DMS53 treated with DMSO at 0.1 percent for 48 hours (cell line): ENCODE data around the gene LIMD2.

Source experiments
- DNase-seq: peaks from one replicate; lab custom pipeline; 2025; ENCODE audit not compliant: unreplicated experiment; lab: John Stamatoyannopoulos, UW

The LIMD2 gene

DNA sequence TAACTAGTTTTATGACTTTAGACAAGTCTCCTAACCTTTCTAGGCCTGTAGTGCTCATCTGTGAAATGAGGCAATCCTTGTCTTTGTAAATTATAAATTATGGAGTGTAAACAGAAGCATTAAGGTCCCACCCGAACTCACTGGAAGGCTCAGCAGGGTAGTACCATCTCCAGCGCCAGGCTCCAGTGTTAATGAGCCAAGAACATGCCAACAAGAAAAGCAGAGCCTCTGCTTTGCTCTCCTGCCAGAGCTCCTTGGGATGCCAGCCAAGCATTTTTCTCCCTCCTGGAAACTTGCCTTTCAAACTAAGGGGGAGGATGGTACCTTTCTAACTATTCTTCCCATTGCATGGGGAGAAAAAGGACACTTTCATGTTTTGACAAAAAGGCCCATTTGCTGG is 14.9 kb downstream of the LIMD2 start:
- no peak for DNase-seq

DNA sequence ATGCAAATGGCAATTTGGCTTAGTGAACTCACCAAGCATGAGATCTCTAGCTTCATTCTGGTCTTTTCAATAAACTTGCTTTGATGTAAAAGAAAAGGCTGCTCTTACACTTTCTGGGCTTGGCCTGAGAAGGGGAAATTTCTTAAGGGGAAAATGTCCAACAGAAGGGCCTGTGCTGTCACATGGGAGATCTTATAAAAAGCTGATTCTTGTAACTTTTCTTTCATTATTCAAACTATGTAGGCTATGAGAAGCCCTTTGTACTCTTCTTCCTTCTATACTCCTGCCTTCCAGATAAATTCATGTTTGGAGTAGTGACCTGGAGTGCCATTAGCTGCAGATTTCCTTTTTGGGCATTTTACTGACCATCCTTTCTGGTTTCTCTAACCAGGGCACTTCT is 16.9 kb downstream of the LIMD2 start:
- no peak for DNase-seq

DNA sequence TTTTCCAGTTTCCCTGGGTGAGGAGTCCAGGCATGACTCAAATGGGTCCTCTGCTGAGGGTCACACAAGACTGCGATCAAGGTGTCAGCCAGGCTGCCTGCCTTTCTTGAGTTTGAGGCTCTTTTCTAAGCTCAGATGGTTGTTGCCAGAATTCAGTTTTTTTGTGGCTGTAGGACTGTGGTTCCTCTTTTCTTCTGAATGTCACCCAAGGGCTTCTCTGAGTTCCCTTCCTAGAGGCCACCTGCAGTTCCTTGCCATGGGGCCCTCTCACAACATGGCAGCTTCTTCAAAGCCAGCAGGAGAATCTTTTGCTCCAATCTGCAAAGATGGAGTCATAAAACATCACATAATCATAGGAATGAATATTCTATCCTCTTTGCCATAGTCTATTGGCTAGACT is 17.5 kb downstream of the LIMD2 start:
- DNase-seq, result no peak

DNA sequence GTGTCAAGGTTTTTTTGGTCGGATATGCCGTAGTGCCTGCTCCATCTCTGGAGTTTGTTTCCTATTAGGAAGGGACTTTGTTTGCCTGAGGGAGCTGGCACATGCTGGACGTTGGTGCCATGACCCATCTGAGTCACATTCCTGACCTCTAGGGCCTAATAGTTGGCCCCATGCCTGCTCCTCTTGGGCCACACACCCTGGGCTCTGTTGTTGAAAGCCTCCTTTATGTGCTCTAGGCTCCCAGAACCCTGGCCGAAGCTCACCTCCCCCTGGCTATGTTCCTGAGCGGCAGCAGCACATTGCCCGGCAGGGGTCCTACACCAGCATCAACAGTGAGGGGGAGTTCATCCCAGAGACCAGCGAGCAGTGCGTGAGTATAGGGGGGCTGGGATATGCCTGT is 18.4 kb downstream of the LIMD2 start:
- no peak for DNase-seq

DNA sequence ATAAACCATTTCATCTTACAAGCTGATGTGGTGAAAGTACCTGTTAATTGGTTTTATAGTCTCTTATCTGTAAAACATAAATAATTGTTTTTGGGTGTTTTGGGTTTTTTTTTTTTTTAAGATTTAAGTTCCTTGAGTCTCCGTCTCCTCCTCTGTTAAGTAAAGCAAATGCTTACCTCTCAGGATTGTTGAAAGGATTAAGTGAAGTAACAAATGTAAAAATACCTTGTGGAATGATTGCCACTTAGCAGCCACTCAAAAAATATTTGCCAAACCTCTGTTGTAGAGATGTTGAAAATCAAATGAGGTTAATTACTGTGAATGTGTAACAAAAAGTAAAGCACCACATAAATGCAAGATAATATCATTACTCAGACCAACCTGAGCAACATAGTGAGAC is 19.2 kb downstream of the LIMD2 start:
- no peak for DNase-seq

DNA sequence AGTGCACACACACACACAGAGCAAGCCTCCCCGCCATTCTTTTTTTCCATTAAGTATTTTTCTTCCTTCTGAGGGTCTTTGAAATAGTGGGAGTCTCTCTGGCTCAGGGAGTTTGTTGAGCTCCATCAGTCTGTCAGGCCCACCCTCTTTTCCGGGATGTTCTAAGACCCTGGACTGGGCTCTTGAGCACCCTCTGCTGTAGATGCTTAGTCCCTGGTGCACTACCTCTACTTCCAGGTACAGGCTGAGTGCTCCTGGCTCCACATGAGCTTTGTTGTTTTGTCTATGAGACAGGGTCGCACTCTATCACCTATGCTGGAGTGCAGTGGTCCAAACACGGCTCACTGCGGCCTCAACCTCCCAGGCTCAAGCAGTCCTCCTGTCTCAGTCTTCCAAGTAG is 20.7 kb downstream of the LIMD2 start:
- no peak for DNase-seq

DNA sequence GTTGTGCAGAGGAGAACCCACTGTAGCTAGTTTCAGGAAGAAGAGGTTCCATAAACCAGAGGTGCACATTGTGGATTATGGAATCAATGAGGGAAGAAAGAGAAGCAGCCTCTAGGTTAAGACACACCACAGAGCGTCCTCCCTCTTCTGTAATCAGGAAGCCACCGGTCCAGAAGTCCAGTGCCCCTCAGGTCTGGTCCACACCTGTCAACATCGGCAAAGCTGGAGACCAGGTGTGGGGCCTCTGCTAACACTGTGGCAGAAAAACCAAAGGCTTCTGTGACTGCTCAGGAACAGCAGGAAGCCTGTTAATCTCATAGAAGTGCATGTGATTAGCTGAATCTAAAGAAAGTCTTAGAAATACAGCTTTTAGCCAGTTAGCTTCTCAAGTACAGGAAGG is 23.3 kb downstream of the LIMD2 start:
- no peak for DNase-seq

DNA sequence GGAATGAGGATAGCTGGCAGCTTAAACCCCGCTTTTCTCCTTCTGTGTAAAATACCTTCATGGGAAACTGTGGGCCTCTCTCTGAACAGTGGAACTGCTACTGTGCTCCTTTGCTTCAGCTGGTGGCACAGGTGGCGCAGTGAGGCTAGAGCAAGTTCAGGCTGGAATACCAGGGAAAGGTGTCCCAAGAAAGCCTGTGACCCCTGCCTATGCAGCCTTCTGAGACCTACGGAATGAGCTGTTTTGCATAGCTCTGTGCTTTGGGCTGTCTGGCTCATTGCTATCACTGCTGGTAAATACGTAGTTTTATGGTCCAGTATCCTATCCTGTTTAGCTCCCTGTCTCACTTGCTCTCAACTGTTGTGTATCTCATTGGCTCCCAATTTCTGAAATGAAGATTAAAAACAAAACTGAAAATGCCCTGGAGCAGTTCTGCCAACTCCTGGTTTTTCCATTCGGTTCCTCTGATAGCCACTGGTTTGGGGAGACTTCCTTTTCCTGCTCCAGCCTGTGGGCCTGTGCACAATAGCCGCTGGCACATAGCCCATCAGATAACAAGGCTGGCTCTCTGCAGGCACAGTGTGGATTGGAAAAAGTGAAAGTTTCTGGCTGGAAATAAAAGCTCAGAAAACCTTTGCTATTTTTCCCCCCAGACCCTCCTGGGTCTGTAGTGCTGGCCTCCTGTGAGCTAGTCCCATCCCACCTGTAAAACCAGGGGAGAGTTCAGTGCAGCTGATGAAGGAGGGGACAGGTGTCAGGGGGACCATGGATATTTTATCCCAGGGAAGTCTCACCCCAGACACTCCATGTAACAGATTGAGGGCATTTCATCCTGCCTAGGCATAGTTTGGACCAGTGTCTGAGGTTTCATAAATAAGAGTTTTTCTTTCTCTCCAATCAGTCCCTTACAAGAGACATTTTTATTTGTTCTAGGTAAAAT is 24.0 kb downstream of the LIMD2 start:
- DNase-seq, result no peak

DNA sequence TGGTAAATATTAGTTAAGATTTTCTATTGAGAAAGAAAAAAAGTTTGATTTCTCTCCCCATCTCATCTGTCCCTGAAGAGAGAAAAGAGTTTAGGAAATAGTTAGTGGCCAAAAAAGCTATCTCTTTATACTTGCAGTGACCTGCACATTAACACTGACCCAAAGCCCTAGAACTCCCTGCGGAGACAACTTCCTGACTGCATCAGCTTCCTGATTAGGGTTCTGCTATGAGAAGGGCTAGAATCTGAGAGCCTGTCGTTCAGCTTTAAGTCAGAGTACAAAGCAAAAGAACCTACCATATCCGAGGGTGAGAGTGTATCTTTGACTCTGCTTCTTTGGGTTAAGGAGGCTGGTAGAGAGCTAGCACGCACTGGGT is 24.7 kb downstream of the LIMD2 start:
- no peak for DNase-seq

DNA sequence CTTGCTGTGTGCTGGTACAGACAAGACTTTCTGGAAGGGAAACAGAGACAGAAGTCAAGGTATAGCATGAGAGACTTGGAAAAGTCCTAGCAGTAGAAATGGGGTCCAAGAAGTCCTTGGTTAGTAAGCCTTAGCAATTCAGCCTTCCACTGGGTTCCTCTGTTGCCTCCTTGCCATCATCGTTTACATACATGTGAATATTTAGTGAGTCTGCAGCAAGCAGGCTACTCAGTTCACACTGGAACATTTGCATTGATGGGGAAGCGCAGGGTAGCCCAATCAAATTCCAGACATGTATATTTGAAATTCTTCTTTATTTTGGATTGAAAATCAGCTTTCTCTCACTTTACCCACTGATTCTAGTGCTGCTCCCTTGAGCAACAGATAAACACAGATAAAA is 27.1 kb downstream of the LIMD2 start:
- DNase-seq, result no peak

DNA sequence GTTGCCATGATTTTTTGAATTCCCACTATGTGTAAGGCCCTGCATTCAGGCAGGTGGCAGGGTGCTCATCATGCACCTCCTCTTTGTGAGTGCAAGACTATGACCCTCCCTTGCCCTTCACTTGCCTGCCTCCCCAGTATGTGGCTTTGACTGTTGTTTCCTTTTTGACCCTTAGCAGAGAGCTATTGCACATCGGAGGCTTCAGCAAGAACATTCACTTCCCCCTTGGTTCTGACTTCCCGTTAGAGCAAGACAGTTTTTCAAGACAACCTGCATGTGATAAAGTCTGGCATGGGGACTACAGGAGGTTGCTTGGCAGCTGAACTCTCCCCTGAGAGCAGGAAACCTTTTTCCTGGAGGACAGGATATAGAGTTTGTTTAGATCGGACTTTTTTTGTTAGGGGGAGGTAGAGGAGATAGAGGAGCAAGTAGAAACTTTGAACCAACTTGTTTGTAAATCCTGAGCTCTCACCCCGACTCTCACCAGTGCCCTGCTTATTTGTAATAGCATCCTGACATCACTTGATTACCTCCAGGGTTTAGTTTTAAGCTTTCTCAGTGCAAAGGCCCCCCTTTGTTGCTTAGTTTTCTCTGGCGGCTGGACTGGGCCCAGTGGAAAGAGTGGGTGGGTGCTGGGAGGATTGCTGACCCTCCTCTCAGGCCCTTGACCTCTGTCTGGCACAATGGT is 34.3 kb downstream of the LIMD2 start:
- DNase-seq, result no peak

DNA sequence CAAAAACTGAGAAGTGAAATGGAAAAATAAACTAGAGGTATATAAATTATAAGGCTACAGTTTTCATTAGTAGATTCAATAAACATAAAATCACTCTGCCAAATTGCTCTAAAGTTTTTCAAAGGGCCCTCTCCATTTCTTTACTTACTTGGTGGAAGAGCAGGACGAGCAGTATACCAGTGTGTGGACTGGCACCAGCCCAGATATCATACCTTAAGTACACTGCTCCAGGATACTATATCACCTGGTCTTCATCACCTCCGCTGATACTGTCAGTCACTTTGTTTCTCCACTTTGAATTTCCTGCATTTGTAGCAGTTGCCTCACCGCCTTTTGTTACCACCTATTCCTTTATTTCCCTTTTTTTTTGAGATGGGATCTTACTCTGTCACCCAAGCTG is 40.1 kb downstream of the LIMD2 start:
- DNase-seq, result no peak

DNA sequence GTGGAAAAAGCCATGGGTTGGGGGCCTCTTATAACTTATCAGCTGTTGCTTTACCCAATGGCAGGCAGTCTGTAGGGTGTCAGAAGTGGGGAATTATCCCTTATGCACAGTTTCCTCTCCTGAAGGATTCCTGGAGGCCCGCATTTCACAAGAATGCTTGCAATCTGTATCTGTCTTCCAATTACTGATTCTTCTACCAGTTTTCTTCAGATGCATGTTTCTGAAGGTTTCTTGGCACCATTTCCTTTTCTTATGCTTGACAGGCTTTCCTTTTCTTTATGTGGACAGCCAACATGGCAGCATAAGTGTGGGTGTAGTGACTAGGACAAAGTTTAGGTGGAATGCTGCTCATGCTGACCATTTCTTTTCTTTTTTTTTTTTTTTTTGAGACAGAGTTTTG is 41.6 kb downstream of the LIMD2 start:
- DNase-seq, result no peak

DNA sequence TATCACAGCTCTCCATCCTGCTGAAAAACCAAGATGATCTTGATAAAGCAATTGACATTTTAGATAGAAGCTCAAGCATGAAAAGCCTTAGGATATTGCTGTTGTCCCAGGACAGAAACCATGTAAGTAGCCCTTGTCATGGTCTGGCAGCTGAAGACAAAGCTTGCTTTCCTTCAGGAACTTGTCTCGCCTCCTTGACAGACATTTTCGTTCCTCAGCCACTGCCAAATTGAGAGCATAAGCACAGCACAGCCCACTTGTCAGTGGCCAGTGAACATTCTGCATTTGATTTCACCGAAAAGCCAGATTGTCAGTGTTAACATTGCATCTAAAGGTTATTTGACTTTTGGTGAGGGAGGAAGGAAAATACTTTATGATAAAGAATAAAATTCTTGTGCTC is 42.1 kb downstream of the LIMD2 start:
- DNase-seq, result no peak

DNA sequence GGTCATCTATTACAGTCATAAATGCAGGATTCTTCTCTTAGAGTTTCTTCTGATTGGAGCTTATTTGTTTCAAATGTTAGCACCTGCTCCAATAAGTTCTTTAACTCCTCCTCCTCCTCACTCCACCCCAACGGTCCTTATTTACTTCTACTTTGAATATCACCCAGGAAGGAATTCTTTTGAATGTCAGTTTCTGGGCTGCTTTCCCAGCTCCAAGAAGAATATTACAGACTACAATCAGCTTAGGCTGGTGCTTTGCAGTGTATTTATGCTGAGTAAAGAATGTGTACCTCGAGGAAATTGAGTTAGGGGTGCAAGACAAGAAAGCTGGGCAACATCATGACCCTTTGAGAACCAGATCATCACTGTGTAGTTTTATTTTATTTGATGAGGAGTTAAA is 46.9 kb downstream of the LIMD2 start:
- DNase-seq, result no peak

DNA sequence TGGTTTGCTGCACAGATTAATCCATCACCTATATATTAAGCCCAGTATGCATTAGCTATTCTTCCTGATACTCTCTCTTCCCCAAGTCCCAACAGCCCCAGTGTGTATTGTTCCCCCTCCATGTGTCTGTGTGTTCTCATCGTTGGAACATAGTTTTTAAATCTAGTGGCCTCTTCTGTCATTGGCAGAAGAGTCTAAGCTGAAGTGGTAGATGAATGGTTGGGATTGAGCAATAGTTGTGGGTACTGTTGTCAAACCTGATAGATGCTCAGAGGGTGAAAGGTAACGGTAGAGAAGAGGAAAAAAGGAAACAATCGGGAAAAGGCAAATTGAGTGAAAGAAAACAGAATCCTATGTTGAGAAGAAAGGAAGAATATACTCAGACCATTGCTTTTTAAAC is 47.8 kb downstream of the LIMD2 start:
- DNase-seq, result no peak

DNA sequence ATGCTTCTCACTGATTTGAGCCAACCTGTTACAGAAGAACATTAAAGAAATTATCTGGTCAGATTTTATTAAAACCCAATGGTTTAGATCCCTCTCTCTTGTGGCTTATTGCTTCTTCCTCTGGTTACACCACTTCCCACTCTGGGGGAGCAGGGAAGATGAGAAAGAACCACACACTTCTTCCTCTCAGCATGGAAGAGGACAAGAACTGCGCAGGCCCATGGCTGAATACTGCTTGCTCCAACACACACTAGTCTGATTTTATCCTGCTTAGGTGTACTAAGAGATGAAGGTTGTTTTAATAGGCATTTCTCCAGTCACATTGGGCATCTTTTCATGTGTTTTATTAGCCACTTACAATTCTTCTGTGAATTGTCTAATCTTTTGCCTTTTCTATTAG is 50.1 kb downstream of the LIMD2 start:
- DNase-seq, result no peak

DNA sequence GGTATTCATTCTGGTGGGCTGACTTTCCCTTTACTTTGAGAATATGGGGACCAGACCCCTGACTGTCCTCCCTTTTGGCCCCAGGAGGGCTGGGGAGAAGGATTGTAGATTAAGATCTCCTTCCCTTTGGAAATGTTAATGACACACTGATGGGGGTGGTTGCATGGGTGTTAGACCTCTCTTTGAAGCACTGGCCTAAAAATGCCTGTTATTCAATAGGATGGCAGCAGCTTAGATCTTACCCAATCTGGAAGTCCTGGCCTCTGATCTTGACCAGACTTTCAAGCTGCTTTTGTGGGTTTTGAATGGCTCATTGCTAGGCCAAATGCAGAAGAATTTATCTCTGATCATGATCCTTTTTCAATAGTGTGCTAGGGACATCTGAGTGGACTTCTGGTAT is 52.0 kb downstream of the LIMD2 start:
- no peak for DNase-seq

DNA sequence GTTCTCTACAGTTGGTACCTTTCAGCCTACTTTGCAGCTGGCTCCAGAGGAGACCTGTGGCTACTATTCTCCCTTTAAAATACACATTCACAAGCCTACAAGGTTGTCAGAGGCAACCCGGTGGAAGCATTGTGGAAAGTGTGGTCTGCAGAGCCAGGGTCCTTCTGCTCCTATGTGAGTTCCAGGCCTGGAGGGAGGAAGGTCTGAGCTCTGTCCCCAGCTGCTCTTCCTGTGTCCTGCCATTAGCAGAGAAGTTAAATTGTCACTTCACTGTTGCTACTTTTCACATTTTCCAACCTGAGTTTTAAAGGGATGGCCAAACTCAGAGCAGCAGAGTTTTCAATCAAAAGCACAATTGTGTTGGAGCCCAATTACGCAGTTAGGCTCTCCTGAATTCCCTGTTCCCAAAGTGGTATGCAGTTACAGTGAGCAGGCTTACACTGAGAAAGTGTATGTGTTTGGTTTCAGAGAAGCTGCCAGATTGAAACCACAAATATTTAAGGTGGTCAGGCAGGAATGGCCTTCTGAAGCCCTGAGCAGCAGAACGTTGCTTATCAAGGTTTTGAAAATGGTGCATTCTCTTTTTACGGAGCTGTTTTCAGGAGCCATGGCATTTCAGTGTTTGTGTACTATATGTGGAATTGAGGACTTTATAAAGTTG is 52.7 kb downstream of the LIMD2 start:
- DNase-seq, result no peak

DNA sequence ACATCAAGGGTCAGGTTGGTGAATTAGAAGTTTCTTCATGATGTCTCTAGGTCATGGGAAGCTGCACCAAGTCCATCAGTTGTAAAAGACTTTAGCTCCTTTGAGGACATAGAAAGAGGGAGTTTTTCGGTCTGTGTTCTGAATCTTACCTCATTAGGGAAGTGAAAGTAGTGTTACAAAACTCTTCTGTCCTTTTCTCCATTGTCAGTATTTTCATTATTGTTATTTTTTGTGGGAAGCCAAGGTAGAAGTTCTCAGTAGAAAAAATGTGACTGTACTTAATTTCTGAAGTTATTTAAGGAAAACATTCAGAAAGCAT is 53.5 kb downstream of the LIMD2 start:
- no peak for DNase-seq
